ENCODE data around the gene NT5C1A.

The NT5C1A gene

GRCh38 chr1:39711104-39711965, 39.4 kb upstream of the NT5C1A start:
- Histone ChIP-seq H3K9me3 (ENCODE audit: insufficient read depth, low read length) (no peaks in the 10 kb centered on the region), H3K27me3 (ENCODE audit: insufficient read depth, insufficient read length) (peaks cover 100% of the 10 kb centered on the region)
- DNase-seq (ENCODE audit: low read depth, low spot score), result no peak

GRCh38 chr1:39707506-39707905, 35.6 kb upstream of the NT5C1A start:
- TF ChIP-seq SUZ12 (IDR thresholded peaks at IDR 0.05; ENCODE audit: extremely low read depth, insufficient read depth, insufficient read length), result no peak
- no peak for TF ChIP-seq ZNF274 (IDR thresholded peaks at IDR 0.05; ENCODE audit: low read depth, low read length)
- no peak for TF ChIP-seq YY1 (IDR thresholded peaks at IDR 0.05; ENCODE audit: insufficient read depth, insufficient read length)
- no peak for DNase-seq (ENCODE audit: low read depth, low spot score)
- Histone ChIP-seq H3K36me3 (ENCODE audit: insufficient read depth, insufficient read length, low read length) (no peaks in the 10 kb centered on the region), H3K4me3 (ENCODE audit: insufficient read length, low read depth) (no peak overlapping the region), H3K27me3 (ENCODE audit: insufficient read depth, insufficient read length) (peaks cover 100% of the 10 kb centered on the region), H3K9ac (ENCODE audit: insufficient read length, low read depth) (no peak overlapping the region), H3K9me3 (ENCODE audit: insufficient read depth, low read length) (no peaks in the 10 kb centered on the region), H3K4me1 (ENCODE audit: insufficient read depth, insufficient read length) (peaks cover 7% of the 10 kb centered on the region)

More at GRCh38 chr1:39711104-39711965, 39.4 kb upstream of the NT5C1A start:
- TF ChIP-seq YY1 (IDR thresholded peaks at IDR 0.05; ENCODE audit: insufficient read depth, insufficient read length) (no peak), SUZ12 (IDR thresholded peaks at IDR 0.05; ENCODE audit: extremely low read depth, insufficient read depth, insufficient read length) (no peak), ZNF274 (IDR thresholded peaks at IDR 0.05; ENCODE audit: low read depth, low read length) (no peak)
- H3K4me3 ChIP-seq (ENCODE audit: insufficient read length, low read depth), result no peak overlapping the region
- H3K36me3 ChIP-seq (ENCODE audit: insufficient read depth, insufficient read length, low read length), result no peaks in the 10 kb centered on the region
- H3K4me1 ChIP-seq (ENCODE audit: insufficient read depth, insufficient read length), result peaks cover 7% of the 10 kb centered on the region
- no peak overlapping the region for H3K9ac ChIP-seq (ENCODE audit: insufficient read length, low read depth)

- DNase-seq (ENCODE audit: low read depth, low spot score), result no peak
- H3K9me3 ChIP-seq (ENCODE audit: insufficient read depth, low read length), result no peaks in the 10 kb centered on the region
- peaks cover 4% of the 10 kb centered on the region for H3K4me1 ChIP-seq (ENCODE audit: insufficient read depth, insufficient read length)
- no peak overlapping the region for H3K4me3 ChIP-seq (ENCODE audit: insufficient read length, low read depth)
- TF ChIP-seq ZNF274 (IDR thresholded peaks at IDR 0.05; ENCODE audit: low read depth, low read length) (no peak), SUZ12 (IDR thresholded peaks at IDR 0.05; ENCODE audit: extremely low read depth, insufficient read depth, insufficient read length) (no peak), YY1 (IDR thresholded peaks at IDR 0.05; ENCODE audit: insufficient read depth, insufficient read length) (no peak)
- H3K36me3 ChIP-seq (ENCODE audit: insufficient read depth, insufficient read length, low read length), result no peaks in the 10 kb centered on the region
- H3K9ac ChIP-seq (ENCODE audit: insufficient read length, low read depth), result no peak overlapping the region
- peaks cover 100% of the 10 kb centered on the region for H3K27me3 ChIP-seq (ENCODE audit: insufficient read depth, insufficient read length)
These were observed 32.9 kb upstream of the NT5C1A start for GRCh38 chr1:39704757-39705156.

GRCh38 chr1:39701049-39701439, 29.1 kb upstream of the NT5C1A start:
- peaks cover 100% of the 10 kb centered on the region for H3K27me3 ChIP-seq (ENCODE audit: insufficient read depth, insufficient read length)
- H3K9ac ChIP-seq (ENCODE audit: insufficient read length, low read depth), result no peak overlapping the region
- no peak for DNase-seq (ENCODE audit: low read depth, low spot score)
- H3K36me3 ChIP-seq (ENCODE audit: insufficient read depth, insufficient read length, low read length), result no peaks in the 10 kb centered on the region
- no peak overlapping the region for H3K4me3 ChIP-seq (ENCODE audit: insufficient read length, low read depth)
- no peak for TF ChIP-seq YY1 (IDR thresholded peaks at IDR 0.05; ENCODE audit: insufficient read depth, insufficient read length)
- peak; percentile 41 for TF ChIP-seq SUZ12 (IDR thresholded peaks at IDR 0.05; ENCODE audit: extremely low read depth, insufficient read depth, insufficient read length)
- no peak for TF ChIP-seq ZNF274 (IDR thresholded peaks at IDR 0.05; ENCODE audit: low read depth, low read length)
- H3K9me3 ChIP-seq (ENCODE audit: insufficient read depth, low read length), result no peaks in the 10 kb centered on the region
- peaks cover 4% of the 10 kb centered on the region for H3K4me1 ChIP-seq (ENCODE audit: insufficient read depth, insufficient read length)

GRCh38 chr1:39700348-39700747, 28.4 kb upstream of the NT5C1A start:
- TF ChIP-seq YY1 (IDR thresholded peaks at IDR 0.05; ENCODE audit: insufficient read depth, insufficient read length) (no peak), ZNF274 (IDR thresholded peaks at IDR 0.05; ENCODE audit: low read depth, low read length) (no peak), SUZ12 (IDR thresholded peaks at IDR 0.05; ENCODE audit: extremely low read depth, insufficient read depth, insufficient read length) (no peak)
- peaks cover 4% of the 10 kb centered on the region for H3K4me1 ChIP-seq (ENCODE audit: insufficient read depth, insufficient read length)
- H3K9ac ChIP-seq (ENCODE audit: insufficient read length, low read depth), result no peak overlapping the region
- peaks cover 100% of the 10 kb centered on the region for H3K27me3 ChIP-seq (ENCODE audit: insufficient read depth, insufficient read length)
- no peak overlapping the region for H3K4me3 ChIP-seq (ENCODE audit: insufficient read length, low read depth)
- H3K9me3 ChIP-seq (ENCODE audit: insufficient read depth, low read length), result no peaks in the 10 kb centered on the region
- H3K36me3 ChIP-seq (ENCODE audit: insufficient read depth, insufficient read length, low read length), result no peaks in the 10 kb centered on the region
- DNase-seq (ENCODE audit: low read depth, low spot score), result no peak

GRCh38 chr1:39699419-39699818, 27.5 kb upstream of the NT5C1A start:
- Histone ChIP-seq H3K4me3 (ENCODE audit: insufficient read length, low read depth) (no peak overlapping the region), H3K36me3 (ENCODE audit: insufficient read depth, insufficient read length, low read length) (no peaks in the 10 kb centered on the region), H3K9me3 (ENCODE audit: insufficient read depth, low read length) (no peaks in the 10 kb centered on the region), H3K9ac (ENCODE audit: insufficient read length, low read depth) (no peak overlapping the region), H3K27me3 (ENCODE audit: insufficient read depth, insufficient read length) (peaks cover 100% of the 10 kb centered on the region), H3K4me1 (ENCODE audit: insufficient read depth, insufficient read length) (peaks cover 4% of the 10 kb centered on the region)
- no peak for DNase-seq (ENCODE audit: low read depth, low spot score)
- TF ChIP-seq SUZ12 (IDR thresholded peaks at IDR 0.05; ENCODE audit: extremely low read depth, insufficient read depth, insufficient read length) (no peak), ZNF274 (IDR thresholded peaks at IDR 0.05; ENCODE audit: low read depth, low read length) (no peak), YY1 (IDR thresholded peaks at IDR 0.05; ENCODE audit: insufficient read depth, insufficient read length) (no peak)

GRCh38 chr1:39698568-39698967, 26.7 kb upstream of the NT5C1A start:
- DNase-seq (ENCODE audit: low read depth, low spot score), result no peak
- Histone ChIP-seq H3K27me3 (ENCODE audit: insufficient read depth, insufficient read length) (peaks cover 100% of the 10 kb centered on the region), H3K4me3 (ENCODE audit: insufficient read length, low read depth) (no peak overlapping the region), H3K4me1 (ENCODE audit: insufficient read depth, insufficient read length) (peaks cover 4% of the 10 kb centered on the region), H3K9me3 (ENCODE audit: insufficient read depth, low read length) (no peaks in the 10 kb centered on the region), H3K9ac (ENCODE audit: insufficient read length, low read depth) (no peak overlapping the region), H3K36me3 (ENCODE audit: insufficient read depth, insufficient read length, low read length) (no peaks in the 10 kb centered on the region)
- TF ChIP-seq ZNF274 (IDR thresholded peaks at IDR 0.05; ENCODE audit: low read depth, low read length) (no peak), SUZ12 (IDR thresholded peaks at IDR 0.05; ENCODE audit: extremely low read depth, insufficient read depth, insufficient read length) (no peak), YY1 (IDR thresholded peaks at IDR 0.05; ENCODE audit: insufficient read depth, insufficient read length) (no peak)

Data from NT2/D1 (cell line).